GM10248 (cell line): ENCODE data around the gene SRD5A1.

Experiments
- CTCF ChIA-PET: fragments of 300-600 bp; sonication (Branson Sonifier 250); formaldehyde crosslinking; extraction: SDS; loops from one replicate; lab custom pipeline; 2021; ENCODE audit warnings: antibody characterized with exemption; lab: Yijun Ruan, JAX
- POLR2A ChIA-PET: fragments of 350-650 bp; sonication (Branson Sonifier 250); formaldehyde crosslinking; extraction: SDS; loops from one replicate; lab custom pipeline; 2020; ENCODE audit warnings: antibody characterized with exemption; lab: Yijun Ruan, JAX
- DNase-seq: peaks from one replicate; pipeline ENCODE4 v3.0.0; 2012; ENCODE audit errors: extremely low spot score
- TF ChIP-seq, protein P1 (sequence below): IDR thresholded peaks from 2 replicates; pipeline ENCODE4 v1.5.1; 2012; ENCODE audit warnings: mild to moderate bottlenecking, low read depth; ENCODE audit errors: extremely low read depth, missing control alignments, control extremely low read depth

SRD5A1 gene

DNA sequence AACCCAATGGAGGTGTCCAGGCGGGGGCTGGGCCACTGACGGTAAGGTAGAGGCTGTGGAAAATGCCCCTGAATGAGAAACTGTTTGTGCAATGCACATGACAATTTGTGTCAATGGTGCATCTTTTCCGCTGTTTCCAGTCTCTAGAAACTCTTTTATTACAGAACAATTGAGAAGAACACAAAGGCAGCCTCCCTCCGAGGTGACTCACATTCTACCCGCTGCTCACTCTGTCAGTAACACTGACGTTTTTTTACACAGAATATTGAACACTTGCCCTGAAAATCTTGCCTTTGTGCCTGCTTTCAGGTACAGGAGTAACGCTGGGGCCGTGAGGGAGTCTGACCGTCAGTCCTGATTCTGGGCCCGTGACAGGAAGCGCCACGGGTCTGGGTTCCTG lies 68.3 kb downstream of the SRD5A1 start:
- ChIA-PET CTCF (no interaction called here), POLR2A (no interaction called here)
- TF ChIP-seq, protein P1, sequence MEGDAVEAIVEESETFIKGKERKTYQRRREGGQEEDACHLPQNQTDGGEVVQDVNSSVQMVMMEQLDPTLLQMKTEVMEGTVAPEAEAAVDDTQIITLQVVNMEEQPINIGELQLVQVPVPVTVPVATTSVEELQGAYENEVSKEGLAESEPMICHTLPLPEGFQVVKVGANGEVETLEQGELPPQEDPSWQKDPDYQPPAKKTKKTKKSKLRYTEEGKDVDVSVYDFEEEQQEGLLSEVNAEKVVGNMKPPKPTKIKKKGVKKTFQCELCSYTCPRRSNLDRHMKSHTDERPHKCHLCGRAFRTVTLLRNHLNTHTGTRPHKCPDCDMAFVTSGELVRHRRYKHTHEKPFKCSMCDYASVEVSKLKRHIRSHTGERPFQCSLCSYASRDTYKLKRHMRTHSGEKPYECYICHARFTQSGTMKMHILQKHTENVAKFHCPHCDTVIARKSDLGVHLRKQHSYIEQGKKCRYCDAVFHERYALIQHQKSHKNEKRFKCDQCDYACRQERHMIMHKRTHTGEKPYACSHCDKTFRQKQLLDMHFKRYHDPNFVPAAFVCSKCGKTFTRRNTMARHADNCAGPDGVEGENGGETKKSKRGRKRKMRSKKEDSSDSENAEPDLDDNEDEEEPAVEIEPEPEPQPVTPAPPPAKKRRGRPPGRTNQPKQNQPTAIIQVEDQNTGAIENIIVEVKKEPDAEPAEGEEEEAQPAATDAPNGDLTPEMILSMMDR = no peak
- DNase-seq = no peak

DNA sequence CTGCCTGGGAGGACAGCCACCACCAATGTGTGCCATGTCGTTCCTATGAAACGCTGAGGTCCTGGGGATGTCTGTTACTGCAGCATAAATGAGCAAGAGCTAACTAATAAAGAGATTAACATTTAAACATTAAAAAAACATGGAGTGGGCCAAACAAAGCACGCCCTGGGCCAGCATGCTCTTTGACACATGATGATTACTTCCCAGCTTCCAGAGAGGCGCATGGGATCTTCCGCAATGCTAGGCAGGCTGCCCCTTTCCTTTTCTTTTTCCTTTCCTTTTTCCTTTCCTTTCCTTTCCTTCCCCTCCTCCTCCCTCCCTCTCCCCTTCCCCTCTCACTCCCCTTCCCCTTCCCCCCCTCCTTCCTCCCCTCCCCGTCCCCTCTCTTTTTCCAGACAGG lies 69.4 kb downstream of the SRD5A1 start:
- ChIA-PET CTCF (no interaction called here), POLR2A (no interaction called here)
- DNase-seq = no peak
- TF ChIP-seq, protein P1 = no peak

DNA sequence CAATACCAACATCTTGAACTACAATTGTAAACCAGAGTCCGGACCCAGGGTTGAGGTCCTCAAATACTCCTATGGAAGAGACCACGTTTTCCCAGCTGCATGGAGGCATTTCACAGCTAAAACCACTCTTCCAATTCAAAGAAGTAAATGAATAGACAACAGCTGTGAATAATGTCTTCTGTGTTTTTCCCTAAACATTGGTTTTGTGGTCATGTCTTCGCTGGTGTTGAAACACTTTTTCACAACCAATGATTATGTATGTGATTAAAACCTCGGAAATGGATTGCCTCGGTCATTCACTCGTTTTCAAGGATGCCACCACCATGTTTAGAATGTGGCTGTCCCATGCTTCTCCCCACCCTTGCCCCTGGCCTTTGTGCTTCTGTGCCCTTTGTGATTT lies 70.6 kb downstream of the SRD5A1 start:
- POLR2A ChIA-PET = no interaction called here
- CTCF ChIA-PET = interaction anchor here (1.4 kb wide), 1 partner anchor 41 kb away, joined by 4 read pairs; no protein-coding TSS in a partner anchor
- TF ChIP-seq, protein P1 = no peak
- DNase-seq = no peak

DNA sequence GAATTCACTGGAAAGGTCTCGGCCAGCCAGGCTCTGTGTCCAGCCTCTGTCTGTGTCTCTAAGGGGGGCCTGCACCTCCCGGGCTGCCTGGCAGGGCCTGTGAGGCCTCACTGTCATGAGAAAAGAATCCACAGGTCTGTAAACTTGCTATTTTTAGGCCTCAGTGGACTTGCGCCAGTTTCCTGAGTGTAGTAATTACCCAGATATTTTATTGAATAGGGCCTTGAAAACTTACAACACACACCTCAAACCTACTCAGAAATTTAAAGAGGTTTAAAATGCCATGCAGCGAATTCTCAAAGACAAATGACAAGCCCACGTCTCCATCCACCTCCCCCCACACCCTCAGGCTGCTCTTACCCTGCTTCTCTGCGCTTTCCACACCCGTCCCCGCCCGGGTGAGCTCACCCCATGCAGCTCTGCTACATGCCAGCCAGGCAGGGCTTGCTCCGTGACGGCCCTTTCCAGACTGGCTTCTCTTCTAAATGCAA lies 71.2 kb downstream of the SRD5A1 start:
- TF ChIP-seq, protein P1 = no peak
- POLR2A ChIA-PET = no interaction called here
- CTCF ChIA-PET = interaction anchor here (1.0 to 1.4 kb wide), 2 partner anchors 9 to 41 kb away, joined by 4 read pairs; no protein-coding TSS in a partner anchor
- DNase-seq = no peak

DNA sequence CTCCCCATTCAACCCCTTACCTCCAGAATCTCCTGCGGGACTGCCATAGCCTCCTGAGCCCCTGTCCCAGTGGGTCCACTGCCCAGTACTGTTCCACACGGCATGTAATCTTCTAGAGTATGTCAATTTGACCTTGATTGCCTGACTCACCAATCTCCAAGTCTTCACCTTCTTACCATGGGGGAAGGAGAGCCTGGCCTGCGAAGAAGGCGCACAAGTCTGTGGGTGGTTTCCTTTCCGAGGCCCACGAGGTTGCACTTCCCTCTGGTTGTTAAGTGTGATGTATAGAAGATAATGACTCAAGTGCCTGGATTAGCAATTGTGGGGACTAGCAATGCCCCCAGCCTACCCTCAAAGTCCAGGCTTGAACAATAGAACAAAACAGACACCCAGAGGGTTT lies 71.8 kb downstream of the SRD5A1 start:
- DNase-seq = peak; percentile 72
- POLR2A ChIA-PET = no interaction called here
- TF ChIP-seq, protein P1 = no peak
- CTCF ChIA-PET = interaction anchor here (1.0 to 1.4 kb wide), 2 partner anchors 9 to 40 kb away, joined by 4 read pairs; no protein-coding TSS in a partner anchor

DNA sequence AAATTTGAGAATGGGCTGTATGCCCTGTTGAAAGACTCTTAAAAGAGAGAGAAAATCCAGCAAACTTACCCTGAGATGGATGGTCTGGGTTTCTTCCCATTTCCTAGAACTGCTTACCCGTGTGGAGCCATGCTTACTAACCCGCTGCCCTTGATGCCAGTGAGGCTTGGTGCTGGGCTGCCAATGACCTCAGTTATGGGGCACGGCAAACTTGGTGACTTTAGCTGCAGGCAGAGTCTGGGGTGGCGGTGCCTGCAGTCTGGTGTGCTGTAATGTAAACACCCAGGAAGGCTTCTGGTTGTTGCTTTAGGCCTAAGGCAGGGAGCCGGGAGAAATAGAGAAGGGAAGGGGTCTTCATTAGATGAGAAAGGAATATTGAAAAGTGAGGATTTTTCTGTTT lies 72.7 kb downstream of the SRD5A1 start:
- TF ChIP-seq, protein P1 = no peak
- no peak for DNase-seq
- CTCF ChIA-PET = no interaction called here
- POLR2A ChIA-PET = no interaction called here
